Liver (tissue), 9 donors: ENCODE data around the gene FARS2. TPM values are rescaled to one million over a fixed set of nuclear protein-coding genes. Genes with fewer than 3 reads are reported as not detected.

ENCODE experiments used
- DNase-seq: peaks from one replicate; pipeline ENCODE4 v3.0.0-alpha.2; 2017; ENCODE audit warnings: low spot score
- H3K27ac ChIP-seq, 2 donors: one replicate each; pipeline ENCODE4 v1.7.0; 2013; ENCODE audit warnings: inconsistent platforms in 2 of 2, low read length in 2 of 2, control low read depth in 1 of 2, low read depth in 1 of 2, mild to moderate bottlenecking in 1 of 2
- H3K27me3 ChIP-seq, 4 donors: one replicate each; pipeline versions ENCODE4 v1.6.1 to v1.7.0; 2013; ENCODE audit warnings: low read length in 3 of 4, inconsistent platforms in 1 of 4, mild to moderate bottlenecking in 1 of 4, moderate library complexity in 1 of 4; ENCODE audit not compliant: control insufficient read depth in 4 of 4, insufficient read depth in 4 of 4
- H3K36me3 ChIP-seq, 4 donors: one replicate each; pipeline versions ENCODE4 v1.6.1 to v1.7.0; 2013; ENCODE audit warnings: low read length in 3 of 4, mild to moderate bottlenecking in 3 of 4, low read depth in 1 of 4, moderate library complexity in 1 of 4; ENCODE audit not compliant: control insufficient read depth in 4 of 4, insufficient read depth in 3 of 4
- H3K4me1 ChIP-seq, 4 donors: one replicate each; pipeline versions ENCODE4 v1.6.1 to v1.7.0; 2013; ENCODE audit warnings: low read length in 3 of 4, mild to moderate bottlenecking in 3 of 4, moderate library complexity in 1 of 4; ENCODE audit not compliant: control insufficient read depth in 4 of 4, insufficient read depth in 4 of 4
- H3K4me3 ChIP-seq, 3 donors: one replicate each; pipeline versions ENCODE4 v1.6.1 to v1.7.0; 2013; ENCODE audit warnings: low read length in 3 of 3, control low read depth in 1 of 3, low read depth in 1 of 3, mild to moderate bottlenecking in 1 of 3
- H3K9ac ChIP-seq, 2 donors: one replicate each; pipeline ENCODE4 v1.7.0; 2013; ENCODE audit warnings: low read length in 2 of 2, mild to moderate bottlenecking in 2 of 2, moderate library complexity in 2 of 2, control low read depth in 1 of 2, low read depth in 1 of 2
- H3K9me3 ChIP-seq, 4 donors: one replicate each; pipeline versions ENCODE4 v1.6.1 to v1.7.0; 2013; ENCODE audit warnings: low read length in 3 of 4; ENCODE audit not compliant: control insufficient read depth in 4 of 4
- EGR1 ChIP-seq, 2 donors: IDR thresholded peaks; 2 replicates each; pipeline ENCODE4 v1.6.1; 2016 to 2018; ENCODE audit warnings: antibody characterized with exemption in 2 of 2, low read depth in 2 of 2
- FOXA1 ChIP-seq: IDR thresholded peaks from 2 replicates; pipeline ENCODE4 v1.6.1; 2016; ENCODE audit warnings: antibody characterized with exemption
- FOXA2 ChIP-seq: IDR thresholded peaks from 2 replicates; pipeline ENCODE4 v1.6.1; 2016; ENCODE audit warnings: antibody characterized with exemption
- GABPA ChIP-seq, 2 donors: IDR thresholded peaks in 1 of 2; conservative IDR thresholded peaks in 1 of 2; 2 replicates each; pipeline ENCODE4 v1.6.1; 2016; ENCODE audit warnings: antibody characterized with exemption in 2 of 2, mild to moderate bottlenecking in 1 of 2, moderate library complexity in 1 of 2
- HNF4A ChIP-seq, 2 donors: conservative IDR thresholded peaks; 2 replicates each; pipeline ENCODE4 v1.6.1; 2016; ENCODE audit warnings: antibody characterized with exemption in 2 of 2, mild to moderate bottlenecking in 2 of 2
- JUND ChIP-seq, 2 donors: IDR thresholded peaks; 2 replicates each; pipeline ENCODE4 v1.6.1; 2016; ENCODE audit warnings: antibody characterized with exemption in 2 of 2
- NR2F2 ChIP-seq: IDR thresholded peaks from 2 replicates; pipeline ENCODE4 v1.6.1; 2016; ENCODE audit warnings: antibody characterized with exemption
- SP1 ChIP-seq: IDR thresholded peaks from 2 replicates; pipeline ENCODE4 v1.6.1; 2018; ENCODE audit warnings: antibody characterized with exemption, mild to moderate bottlenecking
- TAF1 ChIP-seq: conservative IDR thresholded peaks from 2 replicates; pipeline ENCODE4 v1.6.1; 2016; ENCODE audit warnings: antibody characterized with exemption, mild to moderate bottlenecking
- WGBS: extraction: QIAGEN DNeasy Blood & Tissue Kit; methylation state at CpG from one replicate; pipeline ENCODE4 v1.1.7; 2013; 5-methylcytosine and 5-hydroxymethylcytosine counted together
- polyA plus RNA-seq, 2 donors: library from polyadenylated mRNA; stranded (reverse) in 1 of 2; unstranded in 1 of 2; fragments of 200-250 nt in 1 of 2; fragments of >200 nt in 1 of 2; fragmentation: Nextera tagmentation in 1 of 2; extraction: Ambion mirVana in 1 of 2; gene quantifications; one replicate each; pipeline versions ENCODE4 v1.2.1 to v1.2.3, GENCODE V29; 2013 to 2015
- total RNA-seq, 2 donors: library from RNA; depleted of rRNA; stranded (reverse); fragments of >200 nt; gene quantifications; one replicate each; pipeline ENCODE4 v1.2.3, GENCODE V29; 2014
- TF ChIP-seq, protein P1 (sequence below): IDR thresholded peaks from 2 replicates; pipeline ENCODE4 v1.6.1; 2016; ENCODE audit warnings: antibody characterized with exemption
- TF ChIP-seq, protein P2 (sequence below): IDR thresholded peaks from 2 replicates; pipeline ENCODE4 v1.6.1; 2016; ENCODE audit warnings: antibody characterized with exemption
- TF ChIP-seq, protein P3 (sequence below): IDR thresholded peaks from 2 replicates; pipeline ENCODE4 v1.6.1; 2016; ENCODE audit warnings: antibody characterized with exemption, mild to moderate bottlenecking
- TF ChIP-seq, protein P4 (sequence below): fragments of 150-350 bp; IDR thresholded peaks from 2 replicates; pipeline ENCODE4 v1.5.1; 2017; ENCODE audit warnings: improper control_type of control experiment, low read depth, low read length; ENCODE audit not compliant: missing input control
- donor health status: healthy.
- donor health status: healthy.
- donor health status: healthy.
- donor health status: healthy.
- donor health status: healthy.

The FARS2 gene
- total and polyA plus RNA-seq, 4 donors: 7.8 to 25.9 (median 11.2) TPM

DNA sequence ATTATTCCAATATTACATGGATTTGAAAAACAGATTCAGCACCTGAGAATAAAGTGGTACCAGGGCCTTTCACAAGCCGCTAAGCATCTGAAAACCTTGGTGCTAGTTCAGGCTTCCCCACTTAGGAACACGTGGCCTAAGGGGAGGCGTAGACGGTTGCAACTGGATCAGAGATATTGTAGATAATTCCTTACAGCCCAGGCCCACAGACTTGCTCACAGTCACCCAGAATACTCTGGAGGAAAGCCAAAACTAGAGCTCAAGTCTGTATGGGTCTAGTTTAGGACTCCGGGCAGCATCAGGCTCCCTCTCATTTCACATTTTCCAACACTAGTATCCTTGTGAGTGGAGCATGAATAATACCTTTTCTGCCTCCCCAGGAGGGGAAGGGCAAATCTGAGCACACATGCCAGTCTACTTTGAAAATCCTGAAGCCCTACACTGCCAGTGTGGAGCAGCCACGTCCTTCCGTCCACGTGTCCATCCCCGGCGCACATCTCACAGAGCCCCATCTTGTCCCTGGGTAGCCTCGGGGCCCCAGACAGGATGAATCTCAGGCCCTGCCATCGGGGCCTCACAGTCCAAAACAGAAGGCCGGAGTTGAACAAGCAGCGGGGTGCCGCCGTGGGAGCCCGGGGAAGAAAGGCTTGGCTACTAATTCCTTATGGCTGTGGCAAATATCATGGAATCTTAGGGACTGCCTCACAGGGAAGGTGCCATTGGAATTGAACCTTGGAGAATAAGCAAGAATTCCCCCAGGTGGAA, 446.1 kb downstream of the FARS2 start:
- Histone ChIP-seq H3K27ac (no peak overlapping the region), H3K4me1 (no peaks in the 10 kb centered on the region), H3K4me3 (no peak overlapping the region), H3K9me3 (no peaks in the 10 kb centered on the region), H3K27me3 (no peaks in the 10 kb centered on the region), H3K9ac (no peak overlapping the region), H3K36me3 (no peaks in the 10 kb centered on the region)
- 97% methylated on average over 17 of the region's 17 CpGs for WGBS
- no peak for DNase-seq
- TF ChIP-seq, protein P1, sequence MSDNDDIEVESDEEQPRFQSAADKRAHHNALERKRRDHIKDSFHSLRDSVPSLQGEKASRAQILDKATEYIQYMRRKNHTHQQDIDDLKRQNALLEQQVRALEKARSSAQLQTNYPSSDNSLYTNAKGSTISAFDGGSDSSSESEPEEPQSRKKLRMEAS: no peak
- TF ChIP-seq HNF4A (conservative IDR thresholded peaks at IDR 0.05) (no peak), TAF1 (no peak), SP1 (no peak), FOXA1 (no peak)
- TF ChIP-seq, protein P2, sequence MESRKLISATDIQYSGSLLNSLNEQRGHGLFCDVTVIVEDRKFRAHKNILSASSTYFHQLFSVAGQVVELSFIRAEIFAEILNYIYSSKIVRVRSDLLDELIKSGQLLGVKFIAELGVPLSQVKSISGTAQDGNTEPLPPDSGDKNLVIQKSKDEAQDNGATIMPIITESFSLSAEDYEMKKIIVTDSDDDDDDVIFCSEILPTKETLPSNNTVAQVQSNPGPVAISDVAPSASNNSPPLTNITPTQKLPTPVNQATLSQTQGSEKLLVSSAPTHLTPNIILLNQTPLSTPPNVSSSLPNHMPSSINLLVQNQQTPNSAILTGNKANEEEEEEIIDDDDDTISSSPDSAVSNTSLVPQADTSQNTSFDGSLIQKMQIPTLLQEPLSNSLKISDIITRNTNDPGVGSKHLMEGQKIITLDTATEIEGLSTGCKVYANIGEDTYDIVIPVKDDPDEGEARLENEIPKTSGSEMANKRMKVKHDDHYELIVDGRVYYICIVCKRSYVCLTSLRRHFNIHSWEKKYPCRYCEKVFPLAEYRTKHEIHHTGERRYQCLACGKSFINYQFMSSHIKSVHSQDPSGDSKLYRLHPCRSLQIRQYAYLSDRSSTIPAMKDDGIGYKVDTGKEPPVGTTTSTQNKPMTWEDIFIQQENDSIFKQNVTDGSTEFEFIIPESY: no peak
- TF ChIP-seq, protein P3, sequence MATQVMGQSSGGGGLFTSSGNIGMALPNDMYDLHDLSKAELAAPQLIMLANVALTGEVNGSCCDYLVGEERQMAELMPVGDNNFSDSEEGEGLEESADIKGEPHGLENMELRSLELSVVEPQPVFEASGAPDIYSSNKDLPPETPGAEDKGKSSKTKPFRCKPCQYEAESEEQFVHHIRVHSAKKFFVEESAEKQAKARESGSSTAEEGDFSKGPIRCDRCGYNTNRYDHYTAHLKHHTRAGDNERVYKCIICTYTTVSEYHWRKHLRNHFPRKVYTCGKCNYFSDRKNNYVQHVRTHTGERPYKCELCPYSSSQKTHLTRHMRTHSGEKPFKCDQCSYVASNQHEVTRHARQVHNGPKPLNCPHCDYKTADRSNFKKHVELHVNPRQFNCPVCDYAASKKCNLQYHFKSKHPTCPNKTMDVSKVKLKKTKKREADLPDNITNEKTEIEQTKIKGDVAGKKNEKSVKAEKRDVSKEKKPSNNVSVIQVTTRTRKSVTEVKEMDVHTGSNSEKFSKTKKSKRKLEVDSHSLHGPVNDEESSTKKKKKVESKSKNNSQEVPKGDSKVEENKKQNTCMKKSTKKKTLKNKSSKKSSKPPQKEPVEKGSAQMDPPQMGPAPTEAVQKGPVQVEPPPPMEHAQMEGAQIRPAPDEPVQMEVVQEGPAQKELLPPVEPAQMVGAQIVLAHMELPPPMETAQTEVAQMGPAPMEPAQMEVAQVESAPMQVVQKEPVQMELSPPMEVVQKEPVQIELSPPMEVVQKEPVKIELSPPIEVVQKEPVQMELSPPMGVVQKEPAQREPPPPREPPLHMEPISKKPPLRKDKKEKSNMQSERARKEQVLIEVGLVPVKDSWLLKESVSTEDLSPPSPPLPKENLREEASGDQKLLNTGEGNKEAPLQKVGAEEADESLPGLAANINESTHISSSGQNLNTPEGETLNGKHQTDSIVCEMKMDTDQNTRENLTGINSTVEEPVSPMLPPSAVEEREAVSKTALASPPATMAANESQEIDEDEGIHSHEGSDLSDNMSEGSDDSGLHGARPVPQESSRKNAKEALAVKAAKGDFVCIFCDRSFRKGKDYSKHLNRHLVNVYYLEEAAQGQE: no peak

DNA sequence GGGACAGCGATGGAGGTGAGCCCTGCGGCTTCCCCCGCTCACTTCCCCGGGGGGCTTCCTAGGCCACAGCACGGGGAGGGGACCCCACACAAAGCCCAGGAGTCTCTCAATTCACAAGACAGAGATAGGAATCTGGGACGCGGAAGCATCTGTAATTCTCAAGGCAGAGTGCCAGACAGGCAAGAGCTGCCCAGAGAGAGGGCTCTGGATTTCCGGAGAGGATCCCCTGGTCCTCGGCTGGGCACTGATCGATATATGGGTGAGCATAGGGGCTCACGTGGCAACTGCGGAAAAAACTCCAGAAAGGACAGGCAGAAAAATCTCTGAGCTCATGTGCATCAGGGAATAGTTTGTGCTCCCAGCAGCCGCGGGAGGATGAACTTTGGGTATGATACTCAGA, 449.2 kb downstream of the FARS2 start:
- H3K4me3 ChIP-seq: no peak overlapping the region
- no peaks in the 10 kb centered on the region for H3K27me3 ChIP-seq
- TF ChIP-seq JUND (IDR thresholded peaks at IDR 0.05) (no peak), GABPA (IDR thresholded peaks at IDR 0.05 in 1 of 2, conservative IDR thresholded peaks at IDR 0.05 in 1 of 2) (no peak), FOXA1 (no peak), NR2F2 (no peak), FOXA2 (no peak), EGR1 (IDR thresholded peaks at IDR 0.05; ENCODE audit: low read depth in 2 of 2) (no peak), SP1 (no peak), HNF4A (conservative IDR thresholded peaks at IDR 0.05) (no peak)
- TF ChIP-seq, protein P3: no peak
- TF ChIP-seq, protein P4, sequence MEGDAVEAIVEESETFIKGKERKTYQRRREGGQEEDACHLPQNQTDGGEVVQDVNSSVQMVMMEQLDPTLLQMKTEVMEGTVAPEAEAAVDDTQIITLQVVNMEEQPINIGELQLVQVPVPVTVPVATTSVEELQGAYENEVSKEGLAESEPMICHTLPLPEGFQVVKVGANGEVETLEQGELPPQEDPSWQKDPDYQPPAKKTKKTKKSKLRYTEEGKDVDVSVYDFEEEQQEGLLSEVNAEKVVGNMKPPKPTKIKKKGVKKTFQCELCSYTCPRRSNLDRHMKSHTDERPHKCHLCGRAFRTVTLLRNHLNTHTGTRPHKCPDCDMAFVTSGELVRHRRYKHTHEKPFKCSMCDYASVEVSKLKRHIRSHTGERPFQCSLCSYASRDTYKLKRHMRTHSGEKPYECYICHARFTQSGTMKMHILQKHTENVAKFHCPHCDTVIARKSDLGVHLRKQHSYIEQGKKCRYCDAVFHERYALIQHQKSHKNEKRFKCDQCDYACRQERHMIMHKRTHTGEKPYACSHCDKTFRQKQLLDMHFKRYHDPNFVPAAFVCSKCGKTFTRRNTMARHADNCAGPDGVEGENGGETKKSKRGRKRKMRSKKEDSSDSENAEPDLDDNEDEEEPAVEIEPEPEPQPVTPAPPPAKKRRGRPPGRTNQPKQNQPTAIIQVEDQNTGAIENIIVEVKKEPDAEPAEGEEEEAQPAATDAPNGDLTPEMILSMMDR: no peak
- TF ChIP-seq, protein P1: no peak
- no peak overlapping the region for H3K27ac ChIP-seq
- H3K4me1 ChIP-seq: no peaks in the 10 kb centered on the region
- no peaks in the 10 kb centered on the region for H3K9me3 ChIP-seq
- DNase-seq: no peak
- H3K9ac ChIP-seq: no peak overlapping the region
- 89% methylated on average over 14 of the region's 14 CpGs for WGBS
- H3K36me3 ChIP-seq: no peaks in the 10 kb centered on the region
